ENCODE data around the gene SLC4A4. TPM values are rescaled to one million over a fixed set of nuclear protein-coding genes. Genes with fewer than 3 reads are reported as not detected.

The SLC4A4 gene
- total RNA-seq, 5 donors from 2014 or later (not counting 1 experiment from before 2014, with no cell fraction given): 0.76 to 3.2 (median 1.5) TPM

DNA sequence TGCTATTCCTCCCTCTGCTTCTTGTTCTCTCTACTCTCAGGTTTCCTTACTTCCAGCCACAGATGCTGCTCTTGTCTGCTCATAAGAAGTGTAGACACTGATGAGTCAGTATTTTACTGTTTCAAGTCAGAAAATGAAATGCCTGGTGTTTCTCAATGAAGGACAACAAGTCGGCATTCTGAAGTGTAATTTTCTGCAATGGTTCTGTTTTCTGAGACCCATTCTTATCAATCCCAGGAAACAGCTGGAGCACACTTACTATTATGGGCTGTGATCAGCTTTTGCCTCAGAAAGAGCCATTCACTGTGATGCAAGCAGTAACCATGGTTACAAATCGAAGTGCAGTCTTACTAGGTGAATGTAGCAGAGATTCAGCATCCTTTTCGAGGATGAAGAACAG, 42.0 kb downstream of the SLC4A4 start:
- no peaks in the 10 kb centered on the region for H3K36me3 Mint-ChIP-seq
- POLR2A ChIA-PET: no interaction called here
- no peaks in the 10 kb centered on the region for H3K27me3 Mint-ChIP-seq
- DNase-seq (no peak), ATAC-seq (replicated peaks in 1 of 4) (no peak)
- no peak overlapping the region for H3K27ac Mint-ChIP-seq
- Histone ChIP-seq H3K4me3 (ENCODE audit: control insufficient read depth in 1 of 2, extremely low read depth in 1 of 2, low read length in 1 of 2) (no peak overlapping the region), H3K36me3 (ENCODE audit: control insufficient read depth in 2 of 2, extremely low read depth in 1 of 2, insufficient read depth in 1 of 2, low read length in 1 of 2) (no peaks in the 10 kb centered on the region), H3K27me3 (replicated peaks in 1 of 2; ENCODE audit: control insufficient read depth in 2 of 2, extremely low read depth in 1 of 2, insufficient read depth in 2 of 2, low read length in 1 of 2) (no peaks in the 10 kb centered on the region), H3K4me1 (ENCODE audit: control insufficient read depth in 1 of 2, extremely low read depth in 1 of 2, insufficient read depth in 2 of 2, low read length in 2 of 2) (no peaks in the 10 kb centered on the region), H3K9me3 (no peaks in the 10 kb centered on the region), H3K27ac (ENCODE audit: low read length) (no peak overlapping the region)
- CTCF ChIA-PET: no interaction called here
- H3K4me3 Mint-ChIP-seq: no peak overlapping the region
- H3K9me3 Mint-ChIP-seq: no peaks in the 10 kb centered on the region
- WGBS (ENCODE audit: insufficient coverage): no CpG with 5 or more reads among the region's 3 CpGs
- no peaks in the 10 kb centered on the region for H3K4me1 Mint-ChIP-seq

DNA sequence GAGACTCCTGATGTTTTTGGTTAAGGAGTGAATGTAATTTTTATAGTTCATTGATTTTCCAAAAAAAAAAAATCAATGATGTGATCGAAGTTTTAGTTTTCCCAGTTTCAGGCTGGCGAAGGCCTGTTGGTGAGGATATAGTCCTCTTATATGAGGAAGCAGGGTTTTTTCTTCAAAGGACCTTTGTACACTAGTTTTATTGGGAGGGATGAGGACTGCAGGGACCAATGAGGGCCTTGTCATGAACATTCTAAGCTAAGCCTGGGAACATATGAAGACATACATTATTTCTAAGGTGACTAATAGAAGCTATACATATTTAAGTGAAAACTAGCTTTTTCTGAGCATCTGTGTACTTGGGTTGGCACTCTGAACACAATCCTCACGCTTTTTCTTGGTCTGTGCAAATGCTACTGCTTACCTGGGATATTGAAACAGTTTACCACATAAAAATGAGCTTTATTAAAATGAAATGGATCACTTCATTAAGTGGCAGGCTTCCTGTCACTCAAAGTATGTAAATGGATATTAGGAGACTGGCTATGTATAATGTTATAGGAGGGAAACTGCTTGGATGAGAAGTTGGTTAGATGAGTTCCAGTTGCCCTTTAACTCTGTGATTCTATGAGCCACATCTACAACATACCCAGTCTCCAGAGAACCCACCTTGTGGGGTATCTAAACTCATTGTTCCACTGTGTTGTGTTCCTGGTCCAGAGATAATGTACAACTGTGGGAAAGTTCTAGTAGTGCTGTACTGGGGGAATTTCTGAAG, 43.5 kb downstream of the SLC4A4 start:
- ATAC-seq (replicated peaks in 1 of 4) (no peak), DNase-seq (no peak)
- Histone ChIP-seq H3K9me3 (no peaks in the 10 kb centered on the region), H3K27ac (ENCODE audit: low read length) (no peak overlapping the region), H3K27me3 (replicated peaks in 1 of 2; ENCODE audit: control insufficient read depth in 2 of 2, extremely low read depth in 1 of 2, insufficient read depth in 2 of 2, low read length in 1 of 2) (no peaks in the 10 kb centered on the region), H3K4me1 (ENCODE audit: control insufficient read depth in 1 of 2, extremely low read depth in 1 of 2, insufficient read depth in 2 of 2, low read length in 2 of 2) (no peaks in the 10 kb centered on the region), H3K36me3 (ENCODE audit: control insufficient read depth in 2 of 2, extremely low read depth in 1 of 2, insufficient read depth in 1 of 2, low read length in 1 of 2) (no peaks in the 10 kb centered on the region), H3K4me3 (ENCODE audit: control insufficient read depth in 1 of 2, extremely low read depth in 1 of 2, low read length in 1 of 2) (no peak overlapping the region)
- ChIA-PET CTCF (interaction anchor here (0.7 to 1.1 kb wide), 2 partner anchors 23 to 370 kb away, joined by 3 to 5 read pairs; no protein-coding TSS in a partner anchor), POLR2A (no interaction called here)
- Mint-ChIP-seq H3K4me3 (no peak overlapping the region), H3K9me3 (no peaks in the 10 kb centered on the region), H3K27me3 (no peaks in the 10 kb centered on the region), H3K27ac (no peak overlapping the region), H3K4me1 (no peaks in the 10 kb centered on the region), H3K36me3 (no peaks in the 10 kb centered on the region)
- WGBS (ENCODE audit: insufficient coverage): 93% methylated on average over 2 of the region's 3 CpGs

DNA sequence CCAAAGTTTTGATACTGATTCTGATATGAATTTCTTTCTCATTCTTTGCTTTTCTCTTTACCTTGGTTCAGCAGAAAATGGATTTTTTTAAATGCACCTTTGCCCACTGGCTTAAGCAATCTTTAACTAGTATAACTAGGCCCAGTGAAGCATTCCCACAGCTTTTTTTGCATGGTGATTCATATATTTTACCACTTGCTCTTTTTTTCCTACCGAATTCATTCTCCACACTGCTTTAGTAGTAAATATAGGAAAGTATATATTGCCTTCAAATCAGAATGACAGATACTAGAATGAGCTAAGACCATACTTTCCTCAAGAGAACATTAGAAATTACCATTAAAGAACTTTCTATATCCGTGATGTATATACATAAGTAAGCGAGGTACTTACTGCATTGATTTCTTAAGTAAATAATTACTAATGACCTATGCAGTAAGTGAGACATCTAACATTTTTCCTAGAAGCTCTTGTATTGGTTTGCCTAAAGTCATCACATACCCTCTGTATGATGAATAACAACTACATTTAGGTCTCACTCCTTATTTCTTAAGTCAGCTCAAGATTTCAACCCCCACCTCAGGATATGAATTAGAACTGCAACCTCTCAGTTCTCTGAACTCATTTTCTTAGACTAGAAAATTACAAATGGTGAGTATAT, 44.2 kb downstream of the SLC4A4 start:
- no peaks in the 10 kb centered on the region for H3K4me1 Mint-ChIP-seq
- POLR2A ChIA-PET: no interaction called here
- no CpG with 5 or more reads among the region's 3 CpGs for WGBS (ENCODE audit: insufficient coverage)

GRCh38 chr4:71383984-71384383, 45.2 kb downstream of the SLC4A4 start:
- Histone ChIP-seq H3K9me3 (no peaks in the 10 kb centered on the region), H3K27me3 (replicated peaks in 1 of 2; ENCODE audit: control insufficient read depth in 2 of 2, extremely low read depth in 1 of 2, insufficient read depth in 2 of 2, low read length in 1 of 2) (no peaks in the 10 kb centered on the region), H3K27ac (ENCODE audit: low read length) (no peak overlapping the region), H3K4me1 (ENCODE audit: control insufficient read depth in 1 of 2, extremely low read depth in 1 of 2, insufficient read depth in 2 of 2, low read length in 2 of 2) (no peaks in the 10 kb centered on the region), H3K4me3 (ENCODE audit: control insufficient read depth in 1 of 2, extremely low read depth in 1 of 2, low read length in 1 of 2) (no peak overlapping the region), H3K36me3 (ENCODE audit: control insufficient read depth in 2 of 2, extremely low read depth in 1 of 2, insufficient read depth in 1 of 2, low read length in 1 of 2) (no peaks in the 10 kb centered on the region)
- Mint-ChIP-seq H3K27ac (no peak overlapping the region), H3K27me3 (peaks cover 0 to 5% of the 10 kb centered on the region in 2 donors), H3K36me3 (no peaks in the 10 kb centered on the region), H3K4me3 (no peak overlapping the region), H3K9me3 (no peaks in the 10 kb centered on the region), H3K4me1 (no peaks in the 10 kb centered on the region)
- WGBS (ENCODE audit: insufficient coverage): no CpG with 5 or more reads among the region's 1 CpG
- ChIA-PET CTCF (no interaction called here), POLR2A (no interaction called here)
- ATAC-seq (replicated peaks in 1 of 4) (no peak), DNase-seq (no peak)

More for the DNA sequence above, 44.2 kb downstream of the SLC4A4 start:
- H3K9me3 Mint-ChIP-seq: no peaks in the 10 kb centered on the region
- no peak overlapping the region for H3K4me3 Mint-ChIP-seq
- no peak overlapping the region for H3K27ac Mint-ChIP-seq
- CTCF ChIA-PET: interaction anchor here in 1 of 2 donors (1.1 kb wide), 1 partner anchor 22 kb away, joined by 3 read pairs; no protein-coding TSS in a partner anchor
- H3K36me3 Mint-ChIP-seq: no peaks in the 10 kb centered on the region
- DNase-seq (no peak), ATAC-seq (replicated peaks in 1 of 4) (no peak)
- Histone ChIP-seq H3K4me3 (ENCODE audit: control insufficient read depth in 1 of 2, extremely low read depth in 1 of 2, low read length in 1 of 2) (no peak overlapping the region), H3K36me3 (ENCODE audit: control insufficient read depth in 2 of 2, extremely low read depth in 1 of 2, insufficient read depth in 1 of 2, low read length in 1 of 2) (no peaks in the 10 kb centered on the region), H3K9me3 (no peaks in the 10 kb centered on the region), H3K27ac (ENCODE audit: low read length) (no peak overlapping the region), H3K27me3 (replicated peaks in 1 of 2; ENCODE audit: control insufficient read depth in 2 of 2, extremely low read depth in 1 of 2, insufficient read depth in 2 of 2, low read length in 1 of 2) (no peaks in the 10 kb centered on the region), H3K4me1 (ENCODE audit: control insufficient read depth in 1 of 2, extremely low read depth in 1 of 2, insufficient read depth in 2 of 2, low read length in 2 of 2) (no peaks in the 10 kb centered on the region)
- peaks cover 0 to 4% of the 10 kb centered on the region in 2 donors for H3K27me3 Mint-ChIP-seq

DNA sequence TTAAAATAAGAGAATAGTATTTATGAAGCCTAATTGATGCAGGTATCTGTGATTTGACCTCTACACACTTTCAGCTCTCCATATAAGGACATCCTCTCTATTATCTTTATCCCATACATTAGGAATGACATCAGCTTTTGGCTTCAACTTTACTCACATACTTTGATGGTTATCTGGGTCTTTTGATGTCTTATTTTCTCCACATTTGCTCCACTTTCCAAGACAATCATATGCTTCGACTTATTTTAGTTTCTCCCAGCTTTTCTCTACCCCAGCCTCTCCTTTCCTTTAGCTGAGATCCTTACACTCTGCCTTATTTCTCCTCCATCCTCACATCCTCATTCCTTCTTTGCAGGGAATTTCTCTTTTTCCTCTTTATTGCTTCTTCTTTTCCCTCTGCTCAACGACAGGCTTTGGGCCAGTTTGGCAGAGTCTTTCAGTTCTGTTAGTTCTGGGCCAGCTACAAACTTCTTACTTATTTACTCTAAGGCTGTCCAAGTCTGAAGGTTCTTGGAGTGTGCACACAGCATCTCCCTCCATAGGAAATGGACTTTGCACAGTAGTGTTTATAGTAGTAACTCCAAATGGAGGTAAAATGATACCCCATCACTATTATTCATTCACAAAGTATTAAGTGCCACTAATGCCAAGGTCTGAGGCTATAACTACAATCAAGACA, 50.5 kb downstream of the SLC4A4 start:
- no peak overlapping the region for H3K27ac Mint-ChIP-seq
- CTCF ChIA-PET: no interaction called here
- H3K36me3 Mint-ChIP-seq: no peaks in the 10 kb centered on the region
- no peaks in the 10 kb centered on the region for H3K4me1 Mint-ChIP-seq
- Histone ChIP-seq H3K9me3 (no peaks in the 10 kb centered on the region), H3K4me3 (ENCODE audit: control insufficient read depth in 1 of 2, extremely low read depth in 1 of 2, low read length in 1 of 2) (no peak overlapping the region), H3K27ac (ENCODE audit: low read length) (no peak overlapping the region), H3K4me1 (ENCODE audit: control insufficient read depth in 1 of 2, extremely low read depth in 1 of 2, insufficient read depth in 2 of 2, low read length in 2 of 2) (no peaks in the 10 kb centered on the region), H3K27me3 (replicated peaks in 1 of 2; ENCODE audit: control insufficient read depth in 2 of 2, extremely low read depth in 1 of 2, insufficient read depth in 2 of 2, low read length in 1 of 2) (no peaks in the 10 kb centered on the region), H3K36me3 (ENCODE audit: control insufficient read depth in 2 of 2, extremely low read depth in 1 of 2, insufficient read depth in 1 of 2, low read length in 1 of 2) (no peaks in the 10 kb centered on the region)
- H3K4me3 Mint-ChIP-seq: no peak overlapping the region
- 75% methylated on average over 2 of the region's 2 CpGs for WGBS (ENCODE audit: insufficient coverage)
- no peak for DNase-seq
- no peak for ATAC-seq (replicated peaks in 1 of 4)
- POLR2A ChIA-PET: no interaction called here
- no peaks in the 10 kb centered on the region for H3K9me3 Mint-ChIP-seq
- peaks cover 10 to 25% of the 10 kb centered on the region in 2 donors for H3K27me3 Mint-ChIP-seq

DNA sequence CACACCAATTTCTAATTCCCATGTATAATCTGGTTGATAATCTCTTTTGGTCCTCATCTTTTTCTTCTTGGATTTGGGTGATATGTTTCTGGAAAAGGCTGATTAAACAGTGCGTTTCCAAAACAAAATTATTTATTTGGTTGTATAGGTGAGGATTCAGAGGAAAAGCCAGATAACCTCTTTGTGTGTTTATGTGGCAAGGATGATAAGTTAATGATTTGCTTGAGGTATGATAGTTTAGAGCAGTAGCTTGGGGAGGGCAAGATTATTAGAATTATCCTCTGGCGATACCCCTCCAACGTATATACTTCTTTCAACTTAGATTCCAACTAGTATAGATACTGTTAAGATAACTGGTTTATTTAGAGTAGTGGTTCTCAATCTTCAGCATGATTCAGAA, 53.3 kb downstream of the SLC4A4 start:
- Histone ChIP-seq H3K27ac (ENCODE audit: low read length) (no peak overlapping the region), H3K4me1 (ENCODE audit: control insufficient read depth in 1 of 2, extremely low read depth in 1 of 2, insufficient read depth in 2 of 2, low read length in 2 of 2) (no peaks in the 10 kb centered on the region), H3K4me3 (ENCODE audit: control insufficient read depth in 1 of 2, extremely low read depth in 1 of 2, low read length in 1 of 2) (no peak overlapping the region), H3K36me3 (ENCODE audit: control insufficient read depth in 2 of 2, extremely low read depth in 1 of 2, insufficient read depth in 1 of 2, low read length in 1 of 2) (no peaks in the 10 kb centered on the region), H3K9me3 (no peaks in the 10 kb centered on the region), H3K27me3 (replicated peaks in 1 of 2; ENCODE audit: control insufficient read depth in 2 of 2, extremely low read depth in 1 of 2, insufficient read depth in 2 of 2, low read length in 1 of 2) (no peaks in the 10 kb centered on the region)
- Mint-ChIP-seq H3K36me3 (no peaks in the 10 kb centered on the region), H3K27ac (no peak overlapping the region), H3K9me3 (no peaks in the 10 kb centered on the region), H3K4me3 (no peak overlapping the region), H3K4me1 (no peaks in the 10 kb centered on the region), H3K27me3 (peaks cover 10 to 30% of the 10 kb centered on the region in 2 donors)
- ChIA-PET POLR2A (no interaction called here), CTCF (no interaction called here)
- ATAC-seq (replicated peaks in 1 of 4) (no peak), DNase-seq (no peak)
- no CpG with 5 or more reads among the region's 3 CpGs for WGBS (ENCODE audit: insufficient coverage)

Data from T-cell (primary cell).